ENCODE measurements around the gene UBA6. TPM values are rescaled to one million over a fixed set of nuclear protein-coding genes. Genes with fewer than 3 reads are reported as not detected.
"Not testable (repeated sequence)": the region's sequence is repeated elsewhere in the genome, so short reads cannot be mapped to it uniquely, and the experiment has no call there.

UBA6 gene
- total and polyA plus RNA-seq, 2 donors (not counting 1 experiment from before 2014, with no cell fraction given), result 90.0 to 92.8 TPM

GRCh38 chr4:67736262-67736661 lies 35.3 kb upstream of the UBA6 start:
- Histone ChIP-seq H4K20me1 (ENCODE audit: control insufficient read depth, extremely low read depth, insufficient read depth, low read length) (no peaks in the 10 kb centered on the region), H3K9me3 (ENCODE audit: control insufficient read depth, insufficient read depth, low read depth, low read length) (no peaks in the 10 kb centered on the region), H2AFZ (ENCODE audit: low read length) (no peak overlapping the region), H3K4me2 (ENCODE audit: extremely low read depth, insufficient read depth, low read length) (no peak overlapping the region), H3K4me1 (ENCODE audit: control insufficient read depth, extremely low read depth, insufficient read depth, low read length) (no peaks in the 10 kb centered on the region), H3K27ac (ENCODE audit: insufficient read depth, low read length) (no peak overlapping the region), H3K79me2 (ENCODE audit: control insufficient read depth, insufficient read depth, low read length) (no peaks in the 10 kb centered on the region), H3K36me3 (ENCODE audit: control insufficient read depth, insufficient read depth, low read length) (no peaks in the 10 kb centered on the region), H3K4me3 (replicated peaks in 1 of 4; ENCODE audit: control extremely low read depth in 1 of 4, insufficient read depth in 1 of 4, low read depth in 3 of 4, low read length in 4 of 4) (no peak overlapping the region), H3K27me3 (ENCODE audit: control insufficient read depth, insufficient read depth, low read length) (no peaks in the 10 kb centered on the region), H3K9ac (ENCODE audit: insufficient read depth, low read length) (no peak overlapping the region)
- no peak for TF ChIP-seq EZH2 (IDR thresholded peaks at IDR 0.05; ENCODE audit: low read length, missing control alignments)
- TF ChIP-seq, protein P1, sequence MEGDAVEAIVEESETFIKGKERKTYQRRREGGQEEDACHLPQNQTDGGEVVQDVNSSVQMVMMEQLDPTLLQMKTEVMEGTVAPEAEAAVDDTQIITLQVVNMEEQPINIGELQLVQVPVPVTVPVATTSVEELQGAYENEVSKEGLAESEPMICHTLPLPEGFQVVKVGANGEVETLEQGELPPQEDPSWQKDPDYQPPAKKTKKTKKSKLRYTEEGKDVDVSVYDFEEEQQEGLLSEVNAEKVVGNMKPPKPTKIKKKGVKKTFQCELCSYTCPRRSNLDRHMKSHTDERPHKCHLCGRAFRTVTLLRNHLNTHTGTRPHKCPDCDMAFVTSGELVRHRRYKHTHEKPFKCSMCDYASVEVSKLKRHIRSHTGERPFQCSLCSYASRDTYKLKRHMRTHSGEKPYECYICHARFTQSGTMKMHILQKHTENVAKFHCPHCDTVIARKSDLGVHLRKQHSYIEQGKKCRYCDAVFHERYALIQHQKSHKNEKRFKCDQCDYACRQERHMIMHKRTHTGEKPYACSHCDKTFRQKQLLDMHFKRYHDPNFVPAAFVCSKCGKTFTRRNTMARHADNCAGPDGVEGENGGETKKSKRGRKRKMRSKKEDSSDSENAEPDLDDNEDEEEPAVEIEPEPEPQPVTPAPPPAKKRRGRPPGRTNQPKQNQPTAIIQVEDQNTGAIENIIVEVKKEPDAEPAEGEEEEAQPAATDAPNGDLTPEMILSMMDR (conservative IDR thresholded peaks at IDR 0.05 in 1 of 2, IDR thresholded peaks at IDR 0.05 in 1 of 2; ENCODE audit: low read depth in 1 of 2, low read length in 2 of 2), result no peak
- no peak for DNase-seq (ENCODE audit: low read depth in 2 of 2)

- TF ChIP-seq EZH2 (IDR thresholded peaks at IDR 0.05; ENCODE audit: low read length, missing control alignments), result no peak
- TF ChIP-seq, protein P1 (conservative IDR thresholded peaks at IDR 0.05 in 1 of 2, IDR thresholded peaks at IDR 0.05 in 1 of 2; ENCODE audit: low read depth in 1 of 2, low read length in 2 of 2), result no peak
- Histone ChIP-seq H3K9ac (ENCODE audit: insufficient read depth, low read length) (no peak overlapping the region), H3K4me3 (replicated peaks in 1 of 4; ENCODE audit: control extremely low read depth in 1 of 4, insufficient read depth in 1 of 4, low read depth in 3 of 4, low read length in 4 of 4) (no peak overlapping the region), H3K9me3 (ENCODE audit: control insufficient read depth, insufficient read depth, low read depth, low read length) (no peaks in the 10 kb centered on the region), H4K20me1 (ENCODE audit: control insufficient read depth, extremely low read depth, insufficient read depth, low read length) (no peaks in the 10 kb centered on the region), H3K79me2 (ENCODE audit: control insufficient read depth, insufficient read depth, low read length) (no peaks in the 10 kb centered on the region), H3K36me3 (ENCODE audit: control insufficient read depth, insufficient read depth, low read length) (no peaks in the 10 kb centered on the region), H2AFZ (ENCODE audit: low read length) (no peak overlapping the region), H3K27me3 (ENCODE audit: control insufficient read depth, insufficient read depth, low read length) (no peaks in the 10 kb centered on the region), H3K27ac (ENCODE audit: insufficient read depth, low read length) (no peak overlapping the region), H3K4me2 (ENCODE audit: extremely low read depth, insufficient read depth, low read length) (no peak overlapping the region), H3K4me1 (ENCODE audit: control insufficient read depth, extremely low read depth, insufficient read depth, low read length) (no peaks in the 10 kb centered on the region)
- DNase-seq (ENCODE audit: low read depth in 2 of 2), result no peak
These were observed 34.4 kb upstream of the UBA6 start for GRCh38 chr4:67735325-67735724.

DNA sequence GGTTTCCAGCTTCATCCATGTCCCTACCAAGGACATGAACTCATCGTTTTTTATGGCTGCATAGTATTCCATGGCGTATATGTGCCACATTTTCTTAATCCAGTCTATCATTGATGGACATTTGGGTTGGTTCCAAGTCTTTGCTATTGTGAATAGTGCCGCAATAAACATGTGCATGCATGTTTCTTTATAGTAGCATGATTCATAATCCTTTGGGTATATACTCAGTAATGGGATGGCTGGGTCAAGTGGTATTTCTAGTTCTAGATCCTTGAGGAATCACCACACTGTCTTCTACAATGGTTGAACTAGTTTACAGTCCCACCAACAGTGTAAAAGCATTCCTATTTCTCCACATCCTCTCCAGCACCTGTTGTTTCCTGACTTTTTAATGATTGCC lies 29.6 kb upstream of the UBA6 start:
- not testable (repeated sequence) for H4K20me1 ChIP-seq (ENCODE audit: control insufficient read depth, extremely low read depth, insufficient read depth, low read length); H3K79me2 ChIP-seq (ENCODE audit: control insufficient read depth, insufficient read depth, low read length); DNase-seq (ENCODE audit: low read depth in 2 of 2); H3K9ac ChIP-seq (ENCODE audit: insufficient read depth, low read length); H3K36me3 ChIP-seq (ENCODE audit: control insufficient read depth, insufficient read depth, low read length); H2AFZ ChIP-seq (ENCODE audit: low read length); H3K4me3 ChIP-seq (replicated peaks in 1 of 4; ENCODE audit: control extremely low read depth in 1 of 4, insufficient read depth in 1 of 4, low read depth in 3 of 4, low read length in 4 of 4); H3K4me2 ChIP-seq (ENCODE audit: extremely low read depth, insufficient read depth, low read length); H3K4me1 ChIP-seq (ENCODE audit: control insufficient read depth, extremely low read depth, insufficient read depth, low read length); H3K9me3 ChIP-seq (ENCODE audit: control insufficient read depth, insufficient read depth, low read depth, low read length); H3K27ac ChIP-seq (ENCODE audit: insufficient read depth, low read length); H3K27me3 ChIP-seq (ENCODE audit: control insufficient read depth, insufficient read depth, low read length)
